Fibroblast of villous mesenchyme (primary cell): Measurements from ENCODE around the gene GIMAP7. TPM values are rescaled to one million over a fixed set of nuclear protein-coding genes. Genes with fewer than 3 reads are reported as not detected.
A peak's percentile ranks its signal among the peaks of the same experiment; 100 is the strongest.

Experiments
- DNase-seq: peaks from one replicate; pipeline ENCODE4 v3.0.0-alpha.2; 2010; ENCODE audit warnings: low read depth
- H3K4me3 ChIP-seq: 2 replicates; pipeline ENCODE4 v1.5.1; 2011; ENCODE audit warnings: low read depth, mild to moderate bottlenecking, low read length
- total RNA-seq: library from RNA; depleted of rRNA; stranded (reverse); fragments of >200 nt; gene quantifications from 2 replicates; pipeline ENCODE4 v1.2.3, GENCODE V29; 2012
- TF ChIP-seq, protein P1 (sequence below): IDR thresholded peaks from 2 replicates; pipeline ENCODE4 v1.5.1; 2012; ENCODE audit warnings: low read depth, mild to moderate bottlenecking, low read length; ENCODE audit not compliant: insufficient read depth

GIMAP7 gene
- total RNA-seq = not detected in 2 replicates

DNA sequence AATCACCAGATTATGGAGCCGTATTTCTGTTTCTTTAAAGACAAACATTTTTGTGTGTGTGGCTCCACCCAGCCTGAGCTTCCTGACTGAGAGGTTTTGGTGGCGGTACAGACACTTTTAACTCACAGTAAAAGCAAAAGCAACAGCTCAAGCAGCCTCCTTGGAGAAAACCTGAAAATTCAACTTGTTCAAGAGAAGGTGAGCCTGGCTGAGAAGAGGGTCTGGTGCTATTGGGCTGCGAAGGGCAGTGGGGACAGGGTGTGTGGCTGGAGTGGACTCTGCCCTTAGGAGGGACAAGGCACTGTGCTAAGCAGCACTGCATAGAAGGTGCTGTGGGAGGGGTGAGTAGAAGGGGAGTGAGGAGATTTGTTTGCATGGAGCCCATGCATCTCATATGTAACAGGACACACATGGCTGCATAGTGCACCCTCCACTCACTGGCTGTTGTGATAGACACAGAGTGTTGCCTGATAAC, at the start of gene GIMAP7:
Gene GIMAP7, plus strand, starts transcription at position 125 of the 475 bp plus-strand sequence. CDS start 5,103 bp downstream, outside the sequence.
- no peak within 1 kb of the TSS for H3K4me3 ChIP-seq
- no peak for DNase-seq
- TF ChIP-seq, protein P1, sequence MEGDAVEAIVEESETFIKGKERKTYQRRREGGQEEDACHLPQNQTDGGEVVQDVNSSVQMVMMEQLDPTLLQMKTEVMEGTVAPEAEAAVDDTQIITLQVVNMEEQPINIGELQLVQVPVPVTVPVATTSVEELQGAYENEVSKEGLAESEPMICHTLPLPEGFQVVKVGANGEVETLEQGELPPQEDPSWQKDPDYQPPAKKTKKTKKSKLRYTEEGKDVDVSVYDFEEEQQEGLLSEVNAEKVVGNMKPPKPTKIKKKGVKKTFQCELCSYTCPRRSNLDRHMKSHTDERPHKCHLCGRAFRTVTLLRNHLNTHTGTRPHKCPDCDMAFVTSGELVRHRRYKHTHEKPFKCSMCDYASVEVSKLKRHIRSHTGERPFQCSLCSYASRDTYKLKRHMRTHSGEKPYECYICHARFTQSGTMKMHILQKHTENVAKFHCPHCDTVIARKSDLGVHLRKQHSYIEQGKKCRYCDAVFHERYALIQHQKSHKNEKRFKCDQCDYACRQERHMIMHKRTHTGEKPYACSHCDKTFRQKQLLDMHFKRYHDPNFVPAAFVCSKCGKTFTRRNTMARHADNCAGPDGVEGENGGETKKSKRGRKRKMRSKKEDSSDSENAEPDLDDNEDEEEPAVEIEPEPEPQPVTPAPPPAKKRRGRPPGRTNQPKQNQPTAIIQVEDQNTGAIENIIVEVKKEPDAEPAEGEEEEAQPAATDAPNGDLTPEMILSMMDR = no peak

DNA sequence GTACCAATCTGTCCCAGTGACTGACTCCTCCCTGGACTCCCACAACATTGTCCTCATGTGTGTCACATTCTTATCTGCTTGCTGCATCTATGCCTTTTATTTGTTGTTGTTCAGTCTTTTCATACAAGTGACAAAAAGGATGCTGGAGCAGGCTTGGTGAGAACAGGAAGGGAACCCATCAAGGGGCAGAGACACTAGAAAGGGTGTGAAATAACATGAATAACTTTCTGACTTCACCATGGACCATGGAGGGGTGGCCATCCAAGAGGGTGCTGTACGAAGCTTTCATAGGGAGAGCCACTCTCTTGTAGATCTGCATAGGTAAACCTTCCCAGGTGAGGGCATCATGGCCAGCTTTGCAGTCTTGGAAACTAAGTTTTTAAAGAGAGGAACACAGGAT, 49.7 kb upstream of the GIMAP7 start:
- TF ChIP-seq, protein P1 = no peak
- no peak for DNase-seq
- no peak overlapping the region for H3K4me3 ChIP-seq

DNA sequence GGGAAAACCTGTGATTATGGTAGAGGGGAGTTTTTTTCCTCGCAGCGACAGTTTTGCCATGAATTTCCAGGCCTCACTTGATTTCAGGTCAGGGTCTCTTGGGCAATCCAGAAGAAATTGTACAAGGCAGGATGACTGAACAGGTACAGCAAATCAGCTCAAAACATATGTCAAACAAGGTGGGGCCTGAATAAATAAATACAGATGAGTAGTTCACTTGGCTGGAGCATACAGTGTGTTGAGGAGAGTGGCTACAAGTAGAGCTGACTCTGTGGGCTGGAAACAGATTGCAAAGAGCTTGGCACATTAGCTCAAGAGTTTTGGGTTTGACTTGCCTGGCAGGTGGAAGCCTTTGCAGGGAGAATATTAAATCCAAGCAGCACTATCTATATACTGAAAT, 49.3 kb upstream of the GIMAP7 start:
- DNase-seq = no peak
- TF ChIP-seq, protein P1 = no peak
- no peak overlapping the region for H3K4me3 ChIP-seq

DNA sequence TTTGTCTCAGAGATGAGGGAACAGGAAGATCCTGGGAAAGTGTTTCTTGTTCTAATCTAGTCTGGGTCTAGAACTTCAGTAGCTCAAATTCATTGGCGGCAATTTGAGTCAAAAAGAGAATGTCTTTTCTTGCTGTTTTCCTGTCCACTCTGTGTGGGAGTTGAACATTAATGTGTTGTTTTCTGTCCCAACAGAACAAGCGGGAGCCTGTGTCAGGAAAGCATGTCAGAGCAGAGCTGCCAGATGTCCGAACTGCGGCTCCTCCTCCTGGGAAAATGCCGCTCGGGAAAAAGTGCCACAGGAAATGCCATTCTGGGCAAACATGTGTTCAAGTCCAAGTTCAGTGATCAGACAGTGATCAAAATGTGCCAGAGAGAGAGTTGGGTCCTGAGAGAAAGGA, 48.2 kb upstream of the GIMAP7 start:
- peak; percentile 19 for DNase-seq

DNA sequence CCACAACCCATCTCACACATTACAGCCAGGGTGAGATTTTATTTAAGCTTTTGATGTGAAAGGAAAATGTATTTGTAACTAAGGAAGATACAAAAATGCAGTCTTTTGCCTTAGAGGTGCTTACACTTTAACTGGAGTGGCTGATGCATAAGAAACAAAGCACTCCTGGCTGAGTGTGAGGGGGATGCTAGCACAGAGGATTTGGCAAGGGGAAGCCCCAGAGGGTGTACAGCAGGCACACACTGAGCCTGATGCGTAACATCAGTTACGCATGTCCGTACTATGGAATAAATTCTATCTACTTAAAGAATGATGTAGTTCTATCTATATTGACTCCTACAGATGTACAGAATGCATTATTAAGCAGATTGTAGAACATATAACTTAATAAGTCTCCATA, 46.4 kb upstream of the GIMAP7 start:
- TF ChIP-seq, protein P1 = no peak
- no peak for DNase-seq
- H3K4me3 ChIP-seq = no peak overlapping the region

More for the DNA sequence above, 48.2 kb upstream of the GIMAP7 start:
- TF ChIP-seq, protein P1 = no peak
- no peak overlapping the region for H3K4me3 ChIP-seq

DNA sequence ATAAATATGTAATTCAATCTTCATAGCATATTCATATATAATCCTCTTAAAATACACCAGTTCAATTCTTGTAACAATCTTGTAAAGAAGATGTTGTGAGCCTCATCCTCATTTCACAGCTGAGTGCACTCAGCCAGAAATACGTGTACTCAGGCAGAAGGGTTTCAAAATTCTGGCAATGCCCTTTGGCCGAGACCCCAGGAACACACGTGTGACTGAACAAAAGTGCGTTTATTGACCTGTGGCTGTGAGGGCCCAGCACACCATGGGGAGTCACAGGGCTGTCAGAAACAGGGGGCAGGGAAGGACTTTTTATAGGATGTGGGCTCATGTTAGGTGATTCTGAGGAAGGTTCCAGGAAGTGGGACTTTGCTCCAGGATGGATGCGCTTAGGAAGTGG, 42.8 kb upstream of the GIMAP7 start:
- no peak overlapping the region for H3K4me3 ChIP-seq
- no peak for DNase-seq
- TF ChIP-seq, protein P1 = no peak

DNA sequence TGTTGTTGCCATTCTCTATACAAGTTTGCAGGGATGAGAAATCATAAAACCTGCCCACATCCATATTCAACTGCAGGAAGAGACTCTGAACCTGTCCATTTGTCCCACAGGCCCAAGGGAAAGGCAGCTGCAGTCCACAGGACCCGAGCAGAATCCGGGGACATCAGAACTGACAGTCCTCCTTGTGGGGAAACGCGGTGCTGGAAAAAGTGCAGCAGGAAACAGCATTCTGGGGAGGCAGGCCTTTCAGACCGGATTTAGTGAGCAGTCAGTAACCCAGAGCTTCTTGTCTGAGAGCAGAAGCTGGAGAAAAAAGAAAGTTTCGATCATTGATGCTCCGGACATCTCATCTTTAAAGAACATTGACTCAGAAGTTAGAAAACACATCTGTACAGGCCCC, 40.8 kb upstream of the GIMAP7 start:
- no peak overlapping the region for H3K4me3 ChIP-seq
- DNase-seq = no peak
- TF ChIP-seq, protein P1 = no peak
